Measurements from ENCODE around the gene COL6A2. TPM values are rescaled to one million over a fixed set of nuclear protein-coding genes. Genes with fewer than 3 reads are reported as not detected.
A peak's percentile ranks its signal among the peaks of the same experiment; 100 is the strongest.

Gene COL6A2
- total and polyA plus RNA-seq, 2 of the 4 experiments (the other 2 are of a cell fraction), result 208 to 1,065 TPM

DNA sequence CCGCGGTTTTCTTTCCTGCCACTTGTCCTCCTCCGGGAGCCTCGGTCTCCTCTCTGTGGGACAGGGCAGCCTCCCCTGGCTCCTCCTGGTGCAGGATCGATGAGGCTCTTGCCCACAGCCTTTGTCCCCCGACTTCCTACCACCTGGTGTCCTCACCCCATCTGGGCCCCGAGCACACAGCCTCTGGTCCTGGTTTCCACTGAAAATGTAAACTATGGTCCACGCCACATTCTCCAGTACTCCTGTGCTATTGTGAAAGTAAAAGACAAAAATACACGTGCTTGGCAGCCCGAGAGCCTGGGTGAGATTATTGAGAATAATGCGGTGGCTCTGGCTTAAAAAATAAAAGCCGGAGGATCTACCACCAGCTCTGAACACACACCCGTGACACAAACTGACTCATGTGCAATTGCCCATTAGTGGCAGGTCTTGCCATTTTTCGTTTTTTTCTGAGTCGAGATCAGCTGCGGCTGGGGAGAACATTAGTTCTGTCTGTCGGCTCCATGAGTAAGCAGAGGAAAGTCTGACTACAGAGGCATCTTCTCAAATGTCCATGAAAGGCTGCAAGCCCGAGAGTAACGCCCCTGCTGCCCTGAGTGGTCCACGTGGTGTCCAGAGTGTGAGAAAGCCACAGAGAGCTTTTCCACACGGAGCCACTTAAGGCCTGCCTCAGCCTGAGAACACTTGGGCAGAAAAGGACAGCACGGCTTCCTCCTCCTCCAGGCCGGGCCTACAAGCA lies 5.7 kb upstream of the COL6A2 start:
- Histone ChIP-seq H4K5ac (ENCODE audit: low read depth, low read length) (peak overlapping the region; percentile 63), H4K91ac (ENCODE audit: insufficient read depth, low read depth, low read length) (peak overlapping the region; percentile 98), H3K9me3 (ENCODE audit: control insufficient read depth, insufficient read depth, low read length) (no peaks in the 10 kb centered on the region), H3K4me3 (ENCODE audit: insufficient read depth, low read depth, low read length) (peak overlapping the region; percentile 28), H3K18ac (ENCODE audit: low read depth, low read length) (peak overlapping the region; percentile 72), H2AFZ (replicated peaks; ENCODE audit: low read length, poor library complexity) (peak overlapping the region; percentile 76), H3K9me1 (ENCODE audit: insufficient read depth, low read length) (peaks cover 25% of the 10 kb centered on the region), H4K20me1 (ENCODE audit: insufficient read depth, low read length) (0 out of 2 replicates have a peak, but pooled peaks cover 3% of the 10 kb centered on the region), H3K27me3 (ENCODE audit: control insufficient read depth, insufficient read depth, low read length) (no peaks in the 10 kb centered on the region), H2BK120ac (ENCODE audit: low read depth, low read length) (peak overlapping the region; percentile 98), H3K4ac (ENCODE audit: low read depth, low read length) (peak overlapping the region; percentile 99), H2BK15ac (ENCODE audit: low read depth, low read length) (peak overlapping the region; percentile 89; the same call in 2 of the 3 replicates), H2BK20ac (ENCODE audit: low read depth, low read length) (peak overlapping the region; percentile 96), H2BK5ac (ENCODE audit: low read depth, low read length, poor library complexity, severe bottlenecking) (peak overlapping the region; percentile 87), H3K36me3 (ENCODE audit: control insufficient read depth, insufficient read depth, low read length) (no peaks in the 10 kb centered on the region), H3K9ac (ENCODE audit: low read depth, low read length) (peak overlapping the region; percentile 66), H2AK9ac (replicated peaks; ENCODE audit: low read depth, low read length, poor library complexity) (peak overlapping the region; percentile 92), H3K27ac (ENCODE audit: insufficient read depth, low read length) (peak overlapping the region; percentile 92), H3K4me1 (ENCODE audit: control insufficient read depth, insufficient read depth, low read length) (peaks cover 24% of the 10 kb centered on the region), H3K79me1 (ENCODE audit: low read depth in 1 of 2, low read length in 2 of 2) (peaks cover 6 to 55% of the 10 kb centered on the region in 2 experiments; a peak in 3 of 4 replicates), H4K8ac (ENCODE audit: low read depth in 2 of 2, low read length in 2 of 2) (peak overlapping the region; percentile 70 to 90), H3K23ac (ENCODE audit: low read depth, low read length) (peak overlapping the region; percentile 66), H3K14ac (replicated peaks; ENCODE audit: low read depth, low read length) (peak overlapping the region; percentile 95), H2AK5ac (ENCODE audit: low read depth, low read length) (peak overlapping the region; percentile 99), H3K4me2 (ENCODE audit: low read depth, low read length) (peak overlapping the region; percentile 69), H3K56ac (ENCODE audit: extremely low read depth, insufficient read depth, low read length) (peak overlapping the region; percentile 94)
- ATAC-seq (ENCODE audit: low read depth) (peak; percentile 86), DNase-seq (peak; percentile 99)
- intact Hi-C loops (cut with micrococcal nuclease) (loop anchor here (1.0 kb wide), 1 partner anchor 43 kb away; no protein-coding TSS in a partner anchor), in situ Hi-C loops (cut with MboI; ENCODE audit: low sequenced_read_pairs) (loop anchor here (5.0 kb wide), 1 partner anchor 120 kb away; no protein-coding TSS in a partner anchor), dilution Hi-C loops (cut with HindIII; ENCODE audit: low sequenced_read_pairs, unreplicated experiment) (no loop called here)
- WGBS, 2 experiments (ENCODE audit: extremely low coverage in 2 of 2, insufficient read length in 1 of 2), result 8% methylated on average over 5 of the region's 23 CpGs; no CpG with 5 or more reads in 1 of the 2 experiments
- CTCF ChIA-PET, result no interaction called here
- no TSS peak for BruUV-seq (replicated peaks)
- POLR2A ChIA-PET (ENCODE audit: unreplicated experiment), result interaction anchor here (0.6 to 1.3 kb wide), 7 partner anchors 13 to 134 kb away, joined by 3 to 6 read pairs (median 4); no protein-coding TSS in a partner anchor
- TF ChIP-seq MXI1 (IDR thresholded peaks at IDR 0.05; ENCODE audit: borderline replicate concordance, low read depth, low read length) (peak; percentile 78; the same call in 1 of the 2 replicates), MAZ (IDR thresholded peaks at IDR 0.05; ENCODE audit: borderline replicate concordance, low read depth, low read length) (no peak; the same call in 1 of the 2 replicates), CHD1 (IDR thresholded peaks at IDR 0.05; ENCODE audit: low read depth, low read length) (no peak; the same call in 1 of the 2 replicates), BHLHE40 (IDR thresholded peaks at IDR 0.05; ENCODE audit: low read depth, low read length) (peak; percentile 90), RFX5 (IDR thresholded peaks at IDR 0.05; ENCODE audit: low read depth, low read length) (no peak), MAFK (IDR thresholded peaks at IDR 0.05; ENCODE audit: low read depth, low read length) (peak; percentile 45; the same call in 1 of the 2 replicates), RAD21 (IDR thresholded peaks at IDR 0.05; ENCODE audit: low read length) (peak; percentile 22; the same call in 1 of the 2 replicates), POLR2A (IDR thresholded peaks at IDR 0.05; ENCODE audit: low read depth, low read length) (peak; percentile 76), CEBPB (IDR thresholded peaks at IDR 0.05; ENCODE audit: low read depth, low read length) (peak; percentile 70), NFE2L2 (IDR thresholded peaks at IDR 0.05; ENCODE audit: low read depth, low read length) (peak; percentile 27; the same call in 1 of the 2 replicates)
- TF ChIP-seq, protein P1, sequence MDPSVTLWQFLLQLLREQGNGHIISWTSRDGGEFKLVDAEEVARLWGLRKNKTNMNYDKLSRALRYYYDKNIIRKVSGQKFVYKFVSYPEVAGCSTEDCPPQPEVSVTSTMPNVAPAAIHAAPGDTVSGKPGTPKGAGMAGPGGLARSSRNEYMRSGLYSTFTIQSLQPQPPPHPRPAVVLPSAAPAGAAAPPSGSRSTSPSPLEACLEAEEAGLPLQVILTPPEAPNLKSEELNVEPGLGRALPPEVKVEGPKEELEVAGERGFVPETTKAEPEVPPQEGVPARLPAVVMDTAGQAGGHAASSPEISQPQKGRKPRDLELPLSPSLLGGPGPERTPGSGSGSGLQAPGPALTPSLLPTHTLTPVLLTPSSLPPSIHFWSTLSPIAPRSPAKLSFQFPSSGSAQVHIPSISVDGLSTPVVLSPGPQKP (IDR thresholded peaks at IDR 0.05; ENCODE audit: borderline replicate concordance, low read depth, low read length), result no peak
- TF ChIP-seq, protein P2, sequence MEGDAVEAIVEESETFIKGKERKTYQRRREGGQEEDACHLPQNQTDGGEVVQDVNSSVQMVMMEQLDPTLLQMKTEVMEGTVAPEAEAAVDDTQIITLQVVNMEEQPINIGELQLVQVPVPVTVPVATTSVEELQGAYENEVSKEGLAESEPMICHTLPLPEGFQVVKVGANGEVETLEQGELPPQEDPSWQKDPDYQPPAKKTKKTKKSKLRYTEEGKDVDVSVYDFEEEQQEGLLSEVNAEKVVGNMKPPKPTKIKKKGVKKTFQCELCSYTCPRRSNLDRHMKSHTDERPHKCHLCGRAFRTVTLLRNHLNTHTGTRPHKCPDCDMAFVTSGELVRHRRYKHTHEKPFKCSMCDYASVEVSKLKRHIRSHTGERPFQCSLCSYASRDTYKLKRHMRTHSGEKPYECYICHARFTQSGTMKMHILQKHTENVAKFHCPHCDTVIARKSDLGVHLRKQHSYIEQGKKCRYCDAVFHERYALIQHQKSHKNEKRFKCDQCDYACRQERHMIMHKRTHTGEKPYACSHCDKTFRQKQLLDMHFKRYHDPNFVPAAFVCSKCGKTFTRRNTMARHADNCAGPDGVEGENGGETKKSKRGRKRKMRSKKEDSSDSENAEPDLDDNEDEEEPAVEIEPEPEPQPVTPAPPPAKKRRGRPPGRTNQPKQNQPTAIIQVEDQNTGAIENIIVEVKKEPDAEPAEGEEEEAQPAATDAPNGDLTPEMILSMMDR (conservative IDR thresholded peaks at IDR 0.05; ENCODE audit: low read depth, low read length), result 0 out of 2 replicates have a peak, but pooled peaks have one; percentile 0
- TF ChIP-seq, protein P3, sequence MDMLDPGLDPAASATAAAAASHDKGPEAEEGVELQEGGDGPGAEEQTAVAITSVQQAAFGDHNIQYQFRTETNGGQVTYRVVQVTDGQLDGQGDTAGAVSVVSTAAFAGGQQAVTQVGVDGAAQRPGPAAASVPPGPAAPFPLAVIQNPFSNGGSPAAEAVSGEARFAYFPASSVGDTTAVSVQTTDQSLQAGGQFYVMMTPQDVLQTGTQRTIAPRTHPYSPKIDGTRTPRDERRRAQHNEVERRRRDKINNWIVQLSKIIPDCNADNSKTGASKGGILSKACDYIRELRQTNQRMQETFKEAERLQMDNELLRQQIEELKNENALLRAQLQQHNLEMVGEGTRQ (IDR thresholded peaks at IDR 0.05; ENCODE audit: low read depth, low read length), result peak; percentile 90
